HG02885 (cell line): ENCODE measurements around the gene OR5L2.
"Not testable (repeated sequence)": the region's sequence is repeated elsewhere in the genome, so short reads cannot be mapped to it uniquely, and the experiment has no call there.

Source experiments
- ATAC-seq: cut with Tn5 transposase; IDR thresholded peaks from one replicate; pipeline ENCODE4 v1.9.1; 2021; ENCODE audit warnings: mild to moderate bottlenecking; ENCODE audit not compliant: unreplicated experiment, poor library complexity

Gene OR5L2

DNA sequence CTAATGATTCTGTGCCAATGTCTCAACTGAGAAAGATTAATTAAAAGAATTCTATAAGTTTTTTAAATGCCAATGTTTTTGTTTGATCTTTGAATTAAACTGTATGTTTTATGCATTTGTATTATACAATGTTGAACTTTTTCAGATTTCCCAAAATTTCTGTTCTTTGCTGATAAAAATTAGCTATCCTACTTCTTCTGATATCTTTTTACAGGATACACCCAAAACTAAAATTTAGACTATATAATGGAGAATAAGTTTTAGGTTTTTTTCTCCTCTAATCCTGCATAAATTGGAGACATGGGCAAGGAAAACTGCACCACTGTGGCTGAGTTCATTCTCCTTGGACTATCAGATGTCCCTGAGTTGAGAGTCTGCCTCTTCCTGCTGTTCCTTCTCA is at the start of gene OR5L2:
Gene OR5L2, plus strand, starts transcription at position 301 of the 400 bp plus-strand sequence. Its CDS starts 0 bp downstream, at position 301.
- ATAC-seq, result no peak

DNA sequence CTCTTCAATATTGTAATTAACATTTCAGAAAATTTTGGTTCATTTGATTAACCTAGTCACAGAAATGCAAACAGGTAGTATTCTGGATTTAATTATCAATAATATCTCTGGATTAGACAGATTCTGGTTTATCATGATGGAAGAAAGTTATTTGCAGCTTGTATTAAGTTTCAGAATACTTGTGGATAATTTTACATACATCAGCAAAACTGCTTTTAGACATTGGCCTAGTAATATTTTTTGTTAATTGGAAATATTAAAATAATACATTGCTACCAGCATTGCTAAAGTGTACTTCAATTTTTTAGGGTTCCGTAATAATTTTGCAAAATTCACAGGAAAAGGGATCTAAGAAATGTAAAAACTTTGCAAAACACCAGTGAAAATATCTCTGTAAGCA is 35.4 kb upstream of the OR5L2 start:
- no peak for ATAC-seq

DNA sequence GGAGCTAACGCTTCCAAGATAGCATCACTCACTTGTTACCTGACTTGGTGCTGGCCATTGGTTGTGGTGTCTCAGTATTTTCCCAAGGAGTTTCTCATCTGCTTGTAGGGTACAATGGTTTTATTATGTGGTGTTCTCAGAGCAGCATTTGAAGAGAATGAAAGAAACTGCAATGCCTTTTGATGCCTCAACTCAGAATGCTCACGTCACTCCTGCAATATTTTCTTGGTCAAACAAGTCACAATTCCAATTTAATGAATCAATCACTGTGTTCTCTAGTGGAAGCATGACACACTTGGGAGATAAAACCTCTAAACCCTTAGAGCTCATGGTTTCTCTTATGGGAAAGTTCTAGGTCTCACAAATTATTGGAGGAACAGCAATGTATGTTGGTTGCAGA is 33.7 kb upstream of the OR5L2 start:
- no peak for ATAC-seq

- ATAC-seq, result no peak
Observed at GRCh38 chr11:55795256-55795655, 31.8 kb upstream of the OR5L2 start, which contains the start of gene OR5D14. Gene OR5D14 (plus strand): TSS chr11:55795556. CDS start chr11:55795556, 0 bp downstream.

GRCh38 chr11:55806248-55806647 is 20.8 kb upstream of the OR5L2 start:
- ATAC-seq, result no peak

- no peak for ATAC-seq
Observed at GRCh38 chr11:55811067-55811466, 16.0 kb upstream of the OR5L2 start, which contains the start of gene OR5L1. Gene OR5L1 (plus strand): TSS chr11:55811367. CDS start chr11:55811467, 100 bp downstream.

GRCh38 chr11:55819330-55819729 is 7.7 kb upstream of the OR5L2 start, which contains the start of gene OR5D18:
Gene OR5D18 (plus strand): TSS chr11:55819630. CDS start chr11:55819630, 0 bp downstream.
- ATAC-seq, result no peak

DNA sequence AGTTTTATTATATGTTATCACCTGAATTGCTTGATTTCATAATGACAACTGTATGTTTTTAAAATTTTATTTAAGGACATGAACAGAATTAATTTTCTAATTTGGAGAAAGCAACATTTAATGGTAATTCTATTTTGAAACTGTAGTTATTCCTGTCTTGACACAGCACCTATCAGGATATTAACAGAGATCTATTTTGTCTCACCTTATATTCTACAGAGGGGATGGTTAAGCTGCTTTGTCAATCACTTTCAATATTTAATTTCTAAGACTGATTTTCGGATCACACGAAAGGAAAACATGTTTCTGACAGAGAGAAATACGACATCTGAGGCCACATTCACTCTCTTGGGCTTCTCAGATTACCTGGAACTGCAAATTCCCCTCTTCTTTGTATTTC is 11.4 kb downstream of the OR5L2 start, which contains the start of gene OR5D16:
Gene OR5D16, plus strand, starts transcription at position 301 of the 400 bp plus-strand sequence. Its CDS starts 0 bp downstream, at position 301.
- no peak for ATAC-seq

DNA sequence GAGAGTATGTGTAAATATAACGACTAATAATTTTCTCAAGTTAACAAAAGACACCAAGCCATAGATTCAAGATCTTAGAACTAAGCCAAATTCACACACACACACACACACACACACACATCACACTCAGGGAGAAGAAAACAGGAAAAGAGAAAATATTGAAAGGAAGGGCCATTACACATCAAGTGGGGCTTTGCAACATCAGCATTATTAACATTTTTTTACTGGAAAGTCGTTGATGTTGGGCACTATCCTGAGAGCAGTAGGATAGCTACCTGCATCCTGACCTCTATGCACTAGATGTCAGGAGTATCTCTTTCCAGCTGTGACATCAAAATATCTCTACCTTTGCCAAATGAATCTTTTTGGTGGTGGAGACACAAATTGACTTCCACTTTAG is 20.4 kb downstream of the OR5L2 start:
- no peak for ATAC-seq

DNA sequence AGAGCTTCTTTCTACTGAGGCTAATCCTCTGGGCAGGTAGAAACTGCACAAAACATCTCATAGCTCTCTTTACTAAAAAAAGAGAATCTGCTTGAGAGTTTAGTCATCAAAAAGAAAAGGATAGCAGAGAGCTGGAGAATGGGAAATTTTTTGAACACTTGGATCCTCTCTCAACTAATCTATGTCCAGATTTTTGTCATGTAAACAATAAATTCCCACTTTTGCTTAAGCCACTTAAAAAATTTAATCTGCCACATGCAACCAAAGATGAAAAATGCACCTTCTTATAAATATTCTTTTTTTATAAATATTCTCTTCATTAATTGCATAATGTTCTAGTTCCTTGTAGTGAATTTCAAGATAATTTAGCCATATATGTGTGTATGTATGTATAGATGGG is 22.0 kb downstream of the OR5L2 start:
- ATAC-seq, result no peak

DNA sequence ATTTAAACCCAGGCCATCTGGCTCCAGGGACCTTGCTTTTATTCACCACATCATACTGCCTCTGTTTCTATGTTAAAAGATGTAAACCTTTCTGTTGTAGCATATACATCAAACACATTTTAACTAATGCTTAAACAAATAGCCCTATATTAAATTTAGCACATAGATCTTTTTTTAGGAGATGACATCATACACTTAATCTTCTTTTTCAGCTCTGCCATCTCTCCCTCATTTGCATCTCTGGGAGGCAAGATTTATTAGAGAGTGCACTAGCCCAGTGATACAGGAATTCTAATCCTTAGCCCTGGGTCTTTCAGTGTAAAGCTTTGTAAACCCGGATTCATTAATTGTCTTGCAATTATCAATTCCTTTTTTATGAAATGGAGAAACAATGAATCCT is 25.1 kb downstream of the OR5L2 start:
- ATAC-seq, result no peak

DNA sequence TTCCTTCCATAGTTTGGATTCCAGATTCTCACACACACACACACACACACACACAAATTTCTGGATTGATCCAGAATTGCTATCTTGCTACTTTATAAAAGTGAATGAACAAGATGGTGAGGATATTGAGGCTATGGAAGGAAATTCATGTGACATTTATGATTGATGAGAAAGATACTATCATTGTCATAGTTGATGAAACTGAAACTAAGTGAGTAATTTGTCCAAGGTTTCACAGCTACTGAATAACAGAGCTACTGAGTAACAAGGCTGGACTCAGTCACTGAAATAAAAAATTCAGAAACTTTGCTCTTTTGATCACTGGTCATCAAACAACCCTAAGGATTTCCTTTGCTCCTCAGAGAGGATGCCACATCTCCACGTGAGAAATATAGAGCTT is 27.7 kb downstream of the OR5L2 start:
- no peak for ATAC-seq

DNA sequence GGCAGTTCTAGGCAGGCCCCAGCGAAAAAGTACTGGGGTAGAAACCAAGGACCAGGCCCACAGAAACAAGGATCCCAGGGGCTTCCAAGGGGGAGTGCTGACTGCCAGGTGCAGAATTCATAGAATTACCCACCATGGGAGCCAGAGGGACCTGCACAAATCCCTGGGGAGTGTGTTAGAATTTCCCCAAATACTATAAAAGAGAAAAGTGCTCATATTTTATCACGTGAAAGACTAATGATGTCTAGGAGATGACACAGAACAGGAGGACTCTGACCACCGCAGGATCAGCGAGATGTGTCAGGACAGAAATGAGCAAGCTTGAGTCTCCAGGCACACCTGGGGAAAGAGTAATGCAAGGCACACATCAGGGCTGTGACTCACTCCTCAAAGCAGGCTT is 40.3 kb downstream of the OR5L2 start:
- not testable (repeated sequence) for ATAC-seq

DNA sequence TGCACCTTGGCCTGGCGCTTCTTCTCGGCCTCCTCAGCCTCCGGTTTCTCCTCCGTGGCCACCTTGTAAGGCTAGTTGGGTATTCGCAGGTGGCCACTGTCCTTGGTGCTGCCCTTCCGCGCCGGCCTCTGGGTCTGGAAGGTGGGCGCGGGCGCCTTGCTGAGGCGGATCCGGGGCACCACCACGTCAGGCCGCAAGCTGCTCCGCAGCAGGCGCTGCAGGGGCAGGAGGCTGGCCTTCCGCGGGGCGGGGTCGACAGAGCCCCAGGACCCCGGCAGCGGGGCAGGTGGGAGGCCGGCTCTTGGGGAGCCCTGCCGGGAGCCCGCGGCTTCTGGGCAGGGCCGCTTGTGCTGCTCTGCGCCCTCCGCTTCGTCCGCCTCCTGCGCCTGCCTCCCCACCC is 45.7 kb downstream of the OR5L2 start:
- not testable (repeated sequence) for ATAC-seq

- ATAC-seq, result not testable (repeated sequence)
Observed at GRCh38 chr11:55873146-55873545, 46.1 kb downstream of the OR5L2 start.
